Measurements from ENCODE around the gene CEACAM19.

Gene CEACAM19

DNA sequence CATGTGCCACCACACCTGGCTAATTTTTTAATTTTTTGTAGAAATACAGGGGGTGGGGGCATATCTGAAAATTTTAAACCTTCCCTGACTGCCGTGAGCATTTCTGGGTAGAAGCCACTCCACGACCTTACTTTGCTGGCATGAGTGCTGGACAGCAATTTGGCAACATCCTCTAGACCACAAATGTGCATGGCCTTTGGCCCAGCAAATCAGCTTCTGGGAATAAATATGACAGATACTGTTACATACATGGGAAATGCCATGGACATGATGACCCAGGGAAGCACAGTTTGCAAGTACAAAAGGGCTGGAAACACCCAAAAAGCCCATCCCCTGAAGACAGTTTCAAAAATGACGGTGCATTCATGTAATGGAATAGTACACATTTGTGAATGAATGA, 30.8 kb upstream of the CEACAM19 start:
- Histone ChIP-seq H2AFZ (ENCODE audit: low read length) (no peak overlapping the region), H3K4me2 (ENCODE audit: low read depth, low read length, poor library complexity, severe bottlenecking) (no peak overlapping the region), H3K27me3 (ENCODE audit: insufficient read depth, low read length, poor library complexity, severe bottlenecking) (no peaks in the 10 kb centered on the region), H3K9me3 (ENCODE audit: insufficient read depth, low read depth, low read length) (no peaks in the 10 kb centered on the region), H3K4me1 (ENCODE audit: insufficient read depth, low read length, poor library complexity, severe bottlenecking) (no peaks in the 10 kb centered on the region), H3F3A (ENCODE audit: low read depth) (no peaks in the 10 kb centered on the region), H3K36me3 (ENCODE audit: insufficient read depth, low read length) (no peaks in the 10 kb centered on the region), H3K9ac (ENCODE audit: low read depth, low read length, poor library complexity, severe bottlenecking) (no peak overlapping the region), H4K20me1 (ENCODE audit: insufficient read depth, low read length, poor library complexity, severe bottlenecking) (no peaks in the 10 kb centered on the region), H3K4me3 (ENCODE audit: low read length, poor library complexity, severe bottlenecking) (no peak overlapping the region), H3K79me2 (ENCODE audit: insufficient read depth, low read length) (no peaks in the 10 kb centered on the region), H3K9me2 (replicated peaks; ENCODE audit: low read depth, low read length) (no peaks in the 10 kb centered on the region)
- TF ChIP-seq, protein P1, sequence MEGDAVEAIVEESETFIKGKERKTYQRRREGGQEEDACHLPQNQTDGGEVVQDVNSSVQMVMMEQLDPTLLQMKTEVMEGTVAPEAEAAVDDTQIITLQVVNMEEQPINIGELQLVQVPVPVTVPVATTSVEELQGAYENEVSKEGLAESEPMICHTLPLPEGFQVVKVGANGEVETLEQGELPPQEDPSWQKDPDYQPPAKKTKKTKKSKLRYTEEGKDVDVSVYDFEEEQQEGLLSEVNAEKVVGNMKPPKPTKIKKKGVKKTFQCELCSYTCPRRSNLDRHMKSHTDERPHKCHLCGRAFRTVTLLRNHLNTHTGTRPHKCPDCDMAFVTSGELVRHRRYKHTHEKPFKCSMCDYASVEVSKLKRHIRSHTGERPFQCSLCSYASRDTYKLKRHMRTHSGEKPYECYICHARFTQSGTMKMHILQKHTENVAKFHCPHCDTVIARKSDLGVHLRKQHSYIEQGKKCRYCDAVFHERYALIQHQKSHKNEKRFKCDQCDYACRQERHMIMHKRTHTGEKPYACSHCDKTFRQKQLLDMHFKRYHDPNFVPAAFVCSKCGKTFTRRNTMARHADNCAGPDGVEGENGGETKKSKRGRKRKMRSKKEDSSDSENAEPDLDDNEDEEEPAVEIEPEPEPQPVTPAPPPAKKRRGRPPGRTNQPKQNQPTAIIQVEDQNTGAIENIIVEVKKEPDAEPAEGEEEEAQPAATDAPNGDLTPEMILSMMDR (conservative IDR thresholded peaks at IDR 0.05; ENCODE audit: low read length), result no peak
- no peak for TF ChIP-seq EZH2phosphoT487 (IDR thresholded peaks at IDR 0.05; ENCODE audit: borderline replicate concordance)

DNA sequence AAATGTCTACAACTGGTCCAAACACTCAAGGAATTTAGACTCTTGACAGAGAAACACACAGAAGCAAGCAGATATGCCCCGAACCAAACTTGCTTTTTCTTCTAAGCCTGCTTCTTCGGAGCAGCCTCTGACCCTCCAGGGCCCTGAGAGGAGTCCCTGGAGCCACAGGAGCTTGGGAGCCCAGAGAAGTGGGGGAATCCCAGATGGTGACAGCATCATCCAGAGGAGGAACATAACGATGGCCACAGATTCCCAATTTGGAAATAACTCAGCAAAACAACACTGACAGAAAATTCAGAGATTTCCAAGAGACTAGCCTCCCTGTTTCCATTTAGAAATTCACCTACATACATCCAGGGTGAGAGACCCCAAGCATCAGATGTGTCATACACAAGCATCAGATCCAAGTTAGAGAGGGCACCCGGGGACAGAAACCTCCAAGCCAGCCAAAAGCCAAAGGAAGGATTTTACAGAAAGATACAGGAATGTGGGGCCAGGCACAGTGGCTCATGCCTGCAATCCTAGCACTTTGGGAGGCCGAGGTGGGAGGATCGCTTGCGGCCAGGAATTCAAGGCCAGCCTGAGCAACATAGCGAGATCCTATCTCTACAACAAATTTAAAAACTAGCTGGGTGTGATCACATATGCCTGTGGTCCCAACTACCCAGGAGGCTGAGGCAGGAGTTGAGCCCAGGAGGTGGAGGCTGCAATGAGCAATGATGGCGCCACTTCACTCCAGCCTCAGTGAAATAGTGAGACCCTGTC, 29.6 kb upstream of the CEACAM19 start:
- Histone ChIP-seq H3K9me2 (replicated peaks; ENCODE audit: low read depth, low read length) (no peaks in the 10 kb centered on the region), H3K27me3 (ENCODE audit: insufficient read depth, low read length, poor library complexity, severe bottlenecking) (no peaks in the 10 kb centered on the region), H3K36me3 (ENCODE audit: insufficient read depth, low read length) (no peaks in the 10 kb centered on the region), H3F3A (ENCODE audit: low read depth) (no peaks in the 10 kb centered on the region), H3K4me3 (ENCODE audit: low read length, poor library complexity, severe bottlenecking) (no peak overlapping the region), H3K9ac (ENCODE audit: low read depth, low read length, poor library complexity, severe bottlenecking) (no peak overlapping the region), H3K4me1 (ENCODE audit: insufficient read depth, low read length, poor library complexity, severe bottlenecking) (no peaks in the 10 kb centered on the region), H4K20me1 (ENCODE audit: insufficient read depth, low read length, poor library complexity, severe bottlenecking) (no peaks in the 10 kb centered on the region), H2AFZ (ENCODE audit: low read length) (no peak overlapping the region), H3K79me2 (ENCODE audit: insufficient read depth, low read length) (no peaks in the 10 kb centered on the region), H3K4me2 (ENCODE audit: low read depth, low read length, poor library complexity, severe bottlenecking) (no peak overlapping the region), H3K9me3 (ENCODE audit: insufficient read depth, low read depth, low read length) (no peaks in the 10 kb centered on the region)
- TF ChIP-seq, protein P1 (conservative IDR thresholded peaks at IDR 0.05; ENCODE audit: low read length), result no peak
- no peak for TF ChIP-seq EZH2phosphoT487 (IDR thresholded peaks at IDR 0.05; ENCODE audit: borderline replicate concordance)

DNA sequence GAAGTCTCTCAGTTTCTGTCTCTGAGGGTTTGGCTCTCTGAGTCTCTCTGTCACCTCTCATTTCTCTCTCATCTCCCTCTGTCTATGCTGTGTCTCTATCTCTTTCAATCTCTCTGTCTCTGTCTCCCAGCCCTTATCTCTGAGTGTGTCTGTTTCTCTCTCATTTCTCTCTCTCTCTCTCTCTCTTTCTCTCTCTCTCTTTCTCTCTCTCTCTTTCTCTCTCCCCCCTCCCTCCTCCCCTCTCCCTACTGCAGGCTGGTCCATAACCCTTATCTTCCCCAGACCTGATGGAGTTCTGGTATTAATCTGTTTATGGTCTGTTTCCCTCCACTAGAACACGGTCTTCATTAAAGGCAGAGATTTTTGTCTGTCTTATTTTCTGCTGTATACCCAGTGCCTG, 28.9 kb upstream of the CEACAM19 start:
- Histone ChIP-seq H3K9me2 (replicated peaks; ENCODE audit: low read depth, low read length) (no peaks in the 10 kb centered on the region), H3K4me2 (ENCODE audit: low read depth, low read length, poor library complexity, severe bottlenecking) (no peak overlapping the region), H3K36me3 (ENCODE audit: insufficient read depth, low read length) (no peaks in the 10 kb centered on the region), H3K79me2 (ENCODE audit: insufficient read depth, low read length) (no peaks in the 10 kb centered on the region), H3K9me3 (ENCODE audit: insufficient read depth, low read depth, low read length) (no peaks in the 10 kb centered on the region), H3K9ac (ENCODE audit: low read depth, low read length, poor library complexity, severe bottlenecking) (no peak overlapping the region), H4K20me1 (ENCODE audit: insufficient read depth, low read length, poor library complexity, severe bottlenecking) (no peaks in the 10 kb centered on the region), H2AFZ (ENCODE audit: low read length) (no peak overlapping the region), H3F3A (ENCODE audit: low read depth) (no peaks in the 10 kb centered on the region), H3K27me3 (ENCODE audit: insufficient read depth, low read length, poor library complexity, severe bottlenecking) (no peaks in the 10 kb centered on the region), H3K4me3 (ENCODE audit: low read length, poor library complexity, severe bottlenecking) (no peak overlapping the region), H3K4me1 (ENCODE audit: insufficient read depth, low read length, poor library complexity, severe bottlenecking) (no peaks in the 10 kb centered on the region)
- no peak for TF ChIP-seq EZH2phosphoT487 (IDR thresholded peaks at IDR 0.05; ENCODE audit: borderline replicate concordance)
- TF ChIP-seq, protein P1 (conservative IDR thresholded peaks at IDR 0.05; ENCODE audit: low read length), result no peak

Measured in Loucy (cell line).